Head of caudate nucleus (tissue), 42 donors: ENCODE data around the gene ALDOC.

Source experiments
- DNase-seq, 42 donors: peaks; one replicate each; pipeline versions ENCODE4 v3.0.0 to v3.0.0-alpha.2; 2020 to 2021; ENCODE audit warnings: mixed read lengths in 7 of 42
- intact Hi-C: fragments of 100-400 bp; cut with DNase I; formaldehyde crosslinking; loops from one replicate; pipeline ENCODE4 v1.15.0; 2022

ALDOC gene

GRCh38 chr17:28540231-28540630, 36.5 kb downstream of the ALDOC start:
- intact Hi-C loops: no loop called here
- no peak for DNase-seq

DNA sequence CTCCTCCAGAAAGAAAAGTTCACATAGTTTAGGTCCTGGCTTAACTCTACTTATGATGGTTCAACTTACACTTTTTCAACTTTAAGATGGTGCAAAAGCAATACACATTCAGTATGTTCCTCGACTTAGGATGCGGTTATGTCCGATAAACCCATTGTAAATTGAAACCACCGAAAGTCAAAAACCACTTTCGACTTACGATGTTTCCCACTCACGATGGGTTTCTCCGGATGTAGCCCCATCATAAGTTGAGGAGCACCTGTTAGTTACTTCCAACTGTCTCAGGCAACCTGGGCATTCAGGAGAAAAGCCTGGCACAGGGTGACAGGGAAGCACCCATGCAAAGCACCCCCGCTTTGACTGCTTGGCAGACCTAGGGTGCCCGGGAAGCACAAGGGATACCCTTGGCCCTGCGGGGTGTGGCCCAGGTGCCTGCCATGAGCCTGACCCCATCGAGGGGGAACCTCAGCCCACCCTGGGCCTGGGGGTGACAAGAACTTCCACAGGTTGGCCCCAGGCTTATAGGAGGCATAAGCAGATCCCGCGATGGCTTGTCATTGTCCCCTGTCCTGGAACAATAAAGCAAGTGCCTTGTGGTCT, 38.3 kb downstream of the ALDOC start:
- intact Hi-C loops: loop anchor here (5.0 kb wide), 1 partner anchor 41 kb away; no protein-coding TSS in a partner anchor
- no peak for DNase-seq

- intact Hi-C loops: loop anchor here (5.0 kb wide), 1 partner anchor 40 kb away; no protein-coding TSS in a partner anchor
- DNase-seq: no peak
Measured at GRCh38 chr17:28537219-28537610, 39.5 kb downstream of the ALDOC start.

- intact Hi-C loops: loop anchor here (5.0 kb wide), 1 partner anchor 39 kb away; no protein-coding TSS in a partner anchor
- no peak for DNase-seq
Measured at GRCh38 chr17:28536532-28537218, 40.0 kb downstream of the ALDOC start.

GRCh38 chr17:28534740-28535375, 41.8 kb downstream of the ALDOC start:
- DNase-seq: no peak
- intact Hi-C loops: loop anchor here (5.0 kb wide), 1 partner anchor 38 kb away; no protein-coding TSS in a partner anchor

DNA sequence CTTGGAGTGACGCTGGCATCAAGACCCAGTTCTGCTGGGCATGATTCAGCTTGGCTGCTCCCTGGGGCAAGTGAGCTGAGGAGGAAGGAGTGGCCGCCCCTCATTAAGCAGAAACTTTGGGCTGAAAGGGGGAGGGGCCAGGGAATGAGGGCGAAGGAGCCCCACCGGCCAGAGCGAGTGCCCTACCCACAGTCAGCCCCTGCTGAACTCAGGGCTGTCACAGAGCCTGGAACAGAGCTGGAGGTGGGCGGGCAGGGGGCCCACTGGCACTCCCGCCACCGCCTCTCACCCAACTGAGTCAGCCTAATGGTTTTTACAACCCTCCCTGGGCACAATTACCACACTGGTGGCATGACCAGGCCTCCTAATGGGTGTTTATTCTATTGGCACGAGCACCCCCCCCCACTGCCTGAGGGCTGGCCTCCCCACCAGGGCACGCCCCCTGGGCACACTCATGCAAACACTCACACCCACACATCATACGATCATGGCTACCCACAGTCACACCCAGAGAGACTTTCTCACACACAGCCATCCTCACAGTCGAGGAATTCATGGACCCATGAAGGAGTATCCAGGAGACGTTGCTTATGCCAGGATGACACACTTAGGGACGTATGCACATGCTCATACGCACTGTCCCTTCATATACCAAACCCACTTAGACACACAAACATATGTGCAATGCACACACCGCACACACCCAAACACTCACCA, 43.4 kb downstream of the ALDOC start:
- peak in 1 of 42 donors; percentile 42 for DNase-seq
- intact Hi-C loops: no loop called here

GRCh38 chr17:28532050-28532960, 44.4 kb downstream of the ALDOC start:
- no peak for DNase-seq
- intact Hi-C loops: no loop called here

GRCh38 chr17:28530926-28531325, 45.8 kb downstream of the ALDOC start:
- intact Hi-C loops: no loop called here
- DNase-seq: no peak

GRCh38 chr17:28530250-28530649, 46.4 kb downstream of the ALDOC start:
- DNase-seq: no peak
- intact Hi-C loops: no loop called here

- intact Hi-C loops: no loop called here
- no peak for DNase-seq
Measured at GRCh38 chr17:28529013-28529400, 47.7 kb downstream of the ALDOC start.

DNA sequence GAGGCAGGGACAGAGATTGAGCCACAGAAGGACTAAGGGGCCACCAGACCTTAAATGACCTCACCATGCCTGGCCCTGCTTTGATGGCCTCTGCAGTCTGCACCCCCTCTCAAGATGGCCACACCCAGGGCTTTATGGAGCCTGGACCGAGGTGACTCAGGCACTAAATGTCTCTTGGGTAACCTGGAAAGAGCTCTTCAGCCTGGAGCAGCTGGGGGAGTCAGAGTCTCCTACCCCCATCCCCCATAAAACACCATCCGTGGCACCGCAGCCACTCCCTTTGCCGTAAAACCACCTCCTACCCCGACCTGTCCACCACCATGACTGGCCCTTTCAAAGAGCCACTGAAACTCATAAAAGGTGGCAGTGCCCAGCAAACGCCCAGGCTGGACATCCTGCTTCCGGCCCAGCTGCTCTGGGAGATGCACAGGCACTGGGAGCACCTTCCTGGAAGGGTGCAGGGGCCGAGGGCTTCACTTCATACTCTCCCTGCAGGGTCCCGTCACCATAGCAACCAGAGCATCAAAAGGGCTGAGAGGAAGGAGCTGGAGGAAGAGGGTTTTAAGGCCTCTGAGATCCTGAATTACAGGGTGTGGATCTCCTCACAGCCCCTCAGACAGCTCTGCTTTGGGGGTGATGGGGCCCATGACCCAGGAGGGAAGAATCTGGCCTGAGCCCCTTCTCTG, 48.2 kb downstream of the ALDOC start:
- intact Hi-C loops: no loop called here
- DNase-seq: no peak

GRCh38 chr17:28527859-28528258, 48.8 kb downstream of the ALDOC start:
- no peak for DNase-seq
- intact Hi-C loops: no loop called here

DNA sequence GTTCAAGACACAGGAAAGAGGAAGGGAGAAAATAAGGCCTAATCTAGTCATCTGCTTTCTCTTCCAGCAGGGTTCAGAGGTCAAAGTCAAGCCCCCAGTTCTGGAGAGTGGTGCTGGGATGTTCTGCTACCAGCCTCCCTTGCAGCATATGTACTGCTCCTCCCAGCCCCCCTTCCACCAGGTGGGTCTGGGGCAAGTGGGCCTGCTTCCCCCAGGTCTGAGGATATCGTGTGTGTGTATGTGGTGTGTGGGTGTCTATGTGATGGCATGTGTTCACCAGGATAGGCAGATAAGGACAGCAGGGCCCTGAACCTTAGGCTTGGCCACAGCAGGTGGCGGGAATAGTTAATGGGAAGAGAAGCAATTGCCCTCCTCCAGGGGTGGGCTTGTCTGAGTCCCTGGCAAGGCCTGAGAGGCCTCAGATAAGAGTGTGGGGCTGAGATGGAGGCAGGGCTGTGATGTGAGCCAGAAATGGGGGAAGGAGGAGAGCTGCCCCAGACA, 49.5 kb downstream of the ALDOC start:
- DNase-seq: no peak
- intact Hi-C loops: no loop called here

GRCh38 chr17:28526381-28526780, 50.3 kb downstream of the ALDOC start:
- DNase-seq: no peak
- intact Hi-C loops: no loop called here

DNA sequence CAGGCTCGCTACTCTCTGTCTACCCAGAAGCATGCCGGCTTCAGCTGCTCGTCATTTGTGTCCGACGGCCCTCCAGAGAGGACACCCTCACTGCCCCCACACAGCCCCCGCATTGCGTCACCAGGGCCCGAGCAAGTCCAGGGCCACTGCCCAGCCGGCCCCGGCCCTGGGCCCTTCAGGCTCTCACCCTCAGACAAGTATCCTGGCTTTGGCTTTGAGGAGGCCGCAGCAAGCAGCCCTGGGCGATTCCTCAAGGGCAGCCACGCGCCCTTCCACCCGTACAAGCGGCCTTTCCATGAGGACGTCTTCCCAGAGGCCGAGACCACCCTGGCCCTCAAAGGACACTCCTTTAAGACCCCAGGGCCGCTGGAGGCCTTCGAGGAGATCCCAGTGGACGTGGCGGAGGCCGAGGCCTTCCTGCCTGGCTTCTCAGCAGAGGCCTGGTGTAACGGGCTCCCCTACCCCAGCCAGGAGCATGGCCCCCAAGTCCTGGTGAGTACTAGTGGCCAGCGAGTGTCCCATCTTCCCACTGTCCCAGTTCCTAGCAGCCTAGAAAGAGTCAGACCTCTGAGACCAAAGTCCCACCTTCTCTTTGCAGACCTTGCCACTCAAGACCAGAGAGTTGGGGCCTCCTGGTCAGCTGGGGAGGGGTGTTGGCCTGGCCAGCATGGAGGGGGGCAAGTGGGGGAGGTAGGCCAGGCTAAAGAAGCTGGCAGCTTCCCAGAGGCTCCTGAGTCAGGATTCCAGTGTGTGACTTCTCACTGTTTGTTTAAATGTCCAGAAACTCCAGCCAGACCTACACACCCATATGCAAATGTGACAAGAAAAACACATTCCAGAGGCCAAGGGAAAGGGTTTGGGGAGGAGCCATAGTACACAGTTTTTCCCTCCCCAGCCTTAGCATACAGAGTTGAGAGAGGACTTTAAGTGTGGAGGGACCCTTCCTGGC, 51.9 kb downstream of the ALDOC start:
- intact Hi-C loops: loop anchor here (2.0 kb wide), 1 partner anchor 30 kb away; no protein-coding TSS in a partner anchor
- no peak for DNase-seq

GRCh38 chr17:28523876-28524275, 52.8 kb downstream of the ALDOC start:
- intact Hi-C loops: loop anchor here (2.0 kb wide), 1 partner anchor 31 kb away; no protein-coding TSS in a partner anchor
- DNase-seq: no peak

DNA sequence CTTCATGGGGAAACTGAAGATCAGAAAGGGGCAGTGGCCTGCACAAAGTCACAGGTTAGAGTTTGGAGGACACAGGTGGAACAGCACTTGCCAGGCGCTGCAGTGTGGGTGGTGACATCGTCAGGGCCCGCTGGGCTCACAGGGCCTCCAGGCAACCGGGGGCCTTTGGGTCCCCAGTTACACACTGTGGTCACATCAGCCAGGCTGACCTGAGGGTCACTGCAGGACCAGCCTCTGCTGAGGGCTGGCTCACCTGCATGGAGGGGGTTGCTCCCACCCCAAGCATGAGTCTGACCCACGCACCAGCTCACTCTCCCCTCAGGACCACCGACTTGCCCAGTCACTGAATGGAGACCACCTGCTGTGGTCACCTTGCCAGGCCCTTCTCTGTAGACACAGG, 53.5 kb downstream of the ALDOC start:
- intact Hi-C loops: no loop called here
- DNase-seq: no peak
